GM23248 (cell line): Measurements from ENCODE around the gene ZDHHC11. TPM values are rescaled to one million over a fixed set of nuclear protein-coding genes. Genes with fewer than 3 reads are reported as not detected.
"Not testable (repeated sequence)": the region's sequence is repeated elsewhere in the genome, so short reads cannot be mapped to it uniquely, and the experiment has no call there.

ENCODE experiments used
- DNase-seq: peaks from one replicate; pipeline ENCODE4 v3.0.0-alpha.2; 2015
- H2AFZ ChIP-seq: fragments of 200-600 bp; sonication (generic); 2 replicates; pipeline ENCODE4 v1.6.1; 2016; ENCODE audit warnings: antibody characterized with exemption
- H3F3A ChIP-seq: fragments of 200-600 bp; sonication (generic); 2 replicates; pipeline ENCODE4 v1.6.1; 2016; ENCODE audit warnings: mild to moderate bottlenecking, antibody characterized with exemption, mixed run types; ENCODE audit not compliant: insufficient read depth
- H3K27ac ChIP-seq: fragments of 200-600 bp; sonication (generic); 2 replicates; pipeline ENCODE4 v1.5.1; 2016; ENCODE audit warnings: mild to moderate bottlenecking
- H3K27me3 ChIP-seq: fragments of 200-600 bp; sonication (generic); replicated peaks from 2 replicates; pipeline ENCODE4 v1.6.1; 2016; ENCODE audit warnings: mild to moderate bottlenecking; ENCODE audit not compliant: insufficient read depth
- H3K36me3 ChIP-seq: fragments of 200-600 bp; sonication (generic); 2 replicates; pipeline ENCODE4 v1.6.1; 2016; ENCODE audit warnings: low read depth, mild to moderate bottlenecking
- H3K4me1 ChIP-seq: fragments of 200-600 bp; sonication (generic); 2 replicates; pipeline ENCODE4 v1.6.1; 2016; ENCODE audit warnings: mild to moderate bottlenecking; ENCODE audit not compliant: insufficient read depth
- H3K4me2 ChIP-seq: fragments of 200-600 bp; sonication (generic); one replicate; pipeline ENCODE4 v1.6.1; 2016; ENCODE audit warnings: mild to moderate bottlenecking; ENCODE audit not compliant: unreplicated experiment
- H3K4me3 ChIP-seq: fragments of 200-600 bp; sonication (generic); 2 replicates; pipeline ENCODE4 v1.5.1; 2016; ENCODE audit warnings: mild to moderate bottlenecking
- H3K79me2 ChIP-seq: fragments of 200-600 bp; sonication (generic); 2 replicates; pipeline ENCODE4 v1.6.1; 2016; ENCODE audit warnings: mild to moderate bottlenecking; ENCODE audit not compliant: insufficient read depth
- H3K9ac ChIP-seq: fragments of 200-600 bp; sonication (generic); 2 replicates; pipeline ENCODE4 v1.6.1; 2016; ENCODE audit warnings: mild to moderate bottlenecking
- H3K9me2 ChIP-seq: fragments of 200-600 bp; sonication (generic); 2 replicates; pipeline ENCODE4 v1.6.1; 2016; ENCODE audit warnings: mixed run types, mild to moderate bottlenecking, moderate library complexity; ENCODE audit not compliant: insufficient read depth
- H3K9me3 ChIP-seq: fragments of 200-600 bp; sonication (generic); one replicate; pipeline ENCODE4 v1.6.1; 2017; ENCODE audit warnings: low read depth
- H4K20me1 ChIP-seq: fragments of 200-600 bp; sonication (generic); 2 replicates; pipeline ENCODE4 v1.6.0; 2016; ENCODE audit not compliant: insufficient read depth
- EZH2 ChIP-seq: fragments of 200-600 bp; sonication (generic); IDR thresholded peaks from 2 replicates; pipeline ENCODE4 v1.6.1; 2018; ENCODE audit warnings: antibody characterized with exemption, mild to moderate bottlenecking; ENCODE audit not compliant: insufficient read depth, poor library complexity, severe bottlenecking
- EZH2phosphoT487 ChIP-seq: fragments of 200-600 bp; sonication (generic); IDR thresholded peaks from 2 replicates; pipeline ENCODE4 v1.6.1; 2018; ENCODE audit warnings: antibody characterized with exemption, moderate library complexity, mild to moderate bottlenecking, low read depth; ENCODE audit not compliant: insufficient read depth
- WGBS, 2 experiments: methylation state at CpG; one replicate each; pipeline ENCODE4 v1.1.6; 2015 to 2017; ENCODE audit warnings: low lambda C conversion rate in 2 of 2, low coverage in 1 of 2; ENCODE audit errors: missing lambda C conversion rate in 2 of 2; 5-methylcytosine and 5-hydroxymethylcytosine counted together
- in situ Hi-C: fragments of 300-500 bp; cut with MboI; formaldehyde crosslinking; loops from 2 replicates; pipeline ENCODE4 v1.15.0; 2020
- polyA plus RNA-seq: library from polyadenylated mRNA; unstranded; fragments of >200 nt; fragmentation: Nextera tagmentation; extraction: Ambion mirVana; gene quantifications from 2 replicates; pipeline ENCODE4 v1.2.1, GENCODE V29; 2016
- total RNA-seq: library from RNA; depleted of rRNA; stranded (reverse); fragments of >200 nt; shearing (Covaris generic); gene quantifications from 2 replicates; pipeline ENCODE4 v1.2.3, GENCODE V29; 2014

The ZDHHC11 gene
- total and polyA plus RNA-seq, 2 experiments from 2014 or later, result 0.26 to 0.65 TPM

GRCh38 chr5:854966-855743, 4.4 kb upstream of the ZDHHC11 start:
- TF ChIP-seq EZH2 (no peak), EZH2phosphoT487 (no peak)
- no peaks in the 10 kb centered on the region for H3K79me2 ChIP-seq
- 83 to 91% methylated on average over 16 to 32 of the region's 32 CpGs for WGBS, 2 experiments

GRCh38 chr5:854217-854616, 3.4 kb upstream of the ZDHHC11 start:
- no peak overlapping the region for H3K27ac ChIP-seq
- H3K4me3 ChIP-seq, result no peak overlapping the region
- H2AFZ ChIP-seq, result no peak overlapping the region
- no peak overlapping the region for H3K9ac ChIP-seq
- in situ Hi-C loops, result no loop called here
- H3F3A ChIP-seq, result no peaks in the 10 kb centered on the region
- H3K27me3 ChIP-seq, result peaks cover 4% of the 10 kb centered on the region; the same call in 1 of the 2 replicates
- DNase-seq, result no peak
- WGBS, 2 experiments, result 70 to 74% methylated on average over 10 to 13 of the region's 13 CpGs
- H3K4me2 ChIP-seq, result no peak overlapping the region
- no peaks in the 10 kb centered on the region for H4K20me1 ChIP-seq
- TF ChIP-seq EZH2, result no peak
- TF ChIP-seq EZH2phosphoT487, result no peak
- no peaks in the 10 kb centered on the region for H3K9me2 ChIP-seq
- no peaks in the 10 kb centered on the region for H3K4me1 ChIP-seq
- H3K36me3 ChIP-seq, result no peaks in the 10 kb centered on the region
- H3K9me3 ChIP-seq, result no peaks in the 10 kb centered on the region
- no peaks in the 10 kb centered on the region for H3K79me2 ChIP-seq

More at GRCh38 chr5:854966-855743, 4.4 kb upstream of the ZDHHC11 start:
- Histone ChIP-seq H3K9ac (no peak overlapping the region), H3F3A (no peaks in the 10 kb centered on the region), H3K4me1 (no peaks in the 10 kb centered on the region), H2AFZ (no peak overlapping the region), H3K36me3 (no peaks in the 10 kb centered on the region), H3K27ac (no peak overlapping the region), H3K9me3 (no peaks in the 10 kb centered on the region), H4K20me1 (no peaks in the 10 kb centered on the region), H3K9me2 (no peaks in the 10 kb centered on the region), H3K27me3 (peaks cover 4% of the 10 kb centered on the region; the same call in 1 of the 2 replicates), H3K4me2 (no peak overlapping the region), H3K4me3 (no peak overlapping the region)
- no peak for DNase-seq
- in situ Hi-C loops, result no loop called here

- WGBS, 2 experiments, result 64 to 84% methylated on average over 7 to 18 of the region's 18 CpGs
- H3K27me3 ChIP-seq, H3K4me1 ChIP-seq, H3K79me2 ChIP-seq, in situ Hi-C loops, H2AFZ ChIP-seq, H3K27ac ChIP-seq, H3K9ac ChIP-seq, H3K4me3 ChIP-seq, DNase-seq, H3K36me3 ChIP-seq, H3K4me2 ChIP-seq, H4K20me1 ChIP-seq, H3F3A ChIP-seq, H3K9me2 ChIP-seq, H3K9me3 ChIP-seq: not testable (repeated sequence)
These were observed 2.8 kb upstream of the ZDHHC11 start for GRCh38 chr5:853416-854090.

- no peaks in the 10 kb centered on the region for H3K9me2 ChIP-seq
- no peak overlapping the region for H3K27ac ChIP-seq
- WGBS, 2 experiments, result 80 to 83% methylated on average over 42 to 55 of the region's 55 CpGs
- DNase-seq, result no peak
- no peaks in the 10 kb centered on the region for H3K9me3 ChIP-seq
- H3F3A ChIP-seq, result no peaks in the 10 kb centered on the region
- H3K4me1 ChIP-seq, result no peaks in the 10 kb centered on the region
- H3K4me3 ChIP-seq, result no peak overlapping the region
- no peak overlapping the region for H3K9ac ChIP-seq
- no peaks in the 10 kb centered on the region for H3K36me3 ChIP-seq
- H3K4me2 ChIP-seq, result no peak overlapping the region
- TF ChIP-seq EZH2 (no peak), EZH2phosphoT487 (no peak)
- in situ Hi-C loops, result no loop called here
- H3K27me3 ChIP-seq, result peaks cover 4% of the 10 kb centered on the region; the same call in 1 of the 2 replicates
- no peaks in the 10 kb centered on the region for H3K79me2 ChIP-seq
- H2AFZ ChIP-seq, result no peak overlapping the region
- H4K20me1 ChIP-seq, result no peaks in the 10 kb centered on the region
These were observed 1.9 kb upstream of the ZDHHC11 start for GRCh38 chr5:852431-853401.
